Vagina (tissue), 2 donors: ENCODE results near the gene HS6ST3.

Experiments used
- POLR2A ChIP-seq, 2 donors: fragments of 450-650 bp; IDR thresholded peaks; one replicate each; pipeline ENCODE4 v1.6.1; 2017; ENCODE audit warnings: antibody characterized with exemption in 2 of 2, mild to moderate bottlenecking in 2 of 2, moderate library complexity in 2 of 2
- POLR2AphosphoS5 ChIP-seq, 2 donors: sonication (generic); formaldehyde crosslinking; IDR thresholded peaks; one replicate each; pipeline ENCODE4 v1.9.0; 2017; ENCODE audit warnings: antibody characterized with exemption in 2 of 2, mild to moderate bottlenecking in 2 of 2, low read depth in 1 of 2; ENCODE audit not compliant: insufficient read depth in 1 of 2
- TF ChIP-seq, protein P1 (sequence below), 3 experiments: fragments of 450-650 bp in 2 of 3; fragments of 200-600 bp in 1 of 3; sonication (generic) in 1 of 3; IDR thresholded peaks; one replicate each; pipeline ENCODE4 v1.5.1; 2017 to 2019; ENCODE audit warnings: antibody characterized with exemption in 3 of 3, mild to moderate bottlenecking in 2 of 3, moderate library complexity in 2 of 3

GRCh38 chr13:96308568-96308967, 218.7 kb downstream of the HS6ST3 start:
- TF ChIP-seq, protein P1, sequence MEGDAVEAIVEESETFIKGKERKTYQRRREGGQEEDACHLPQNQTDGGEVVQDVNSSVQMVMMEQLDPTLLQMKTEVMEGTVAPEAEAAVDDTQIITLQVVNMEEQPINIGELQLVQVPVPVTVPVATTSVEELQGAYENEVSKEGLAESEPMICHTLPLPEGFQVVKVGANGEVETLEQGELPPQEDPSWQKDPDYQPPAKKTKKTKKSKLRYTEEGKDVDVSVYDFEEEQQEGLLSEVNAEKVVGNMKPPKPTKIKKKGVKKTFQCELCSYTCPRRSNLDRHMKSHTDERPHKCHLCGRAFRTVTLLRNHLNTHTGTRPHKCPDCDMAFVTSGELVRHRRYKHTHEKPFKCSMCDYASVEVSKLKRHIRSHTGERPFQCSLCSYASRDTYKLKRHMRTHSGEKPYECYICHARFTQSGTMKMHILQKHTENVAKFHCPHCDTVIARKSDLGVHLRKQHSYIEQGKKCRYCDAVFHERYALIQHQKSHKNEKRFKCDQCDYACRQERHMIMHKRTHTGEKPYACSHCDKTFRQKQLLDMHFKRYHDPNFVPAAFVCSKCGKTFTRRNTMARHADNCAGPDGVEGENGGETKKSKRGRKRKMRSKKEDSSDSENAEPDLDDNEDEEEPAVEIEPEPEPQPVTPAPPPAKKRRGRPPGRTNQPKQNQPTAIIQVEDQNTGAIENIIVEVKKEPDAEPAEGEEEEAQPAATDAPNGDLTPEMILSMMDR (IDR thresholded peaks at IDR 0.05): no peak
- TF ChIP-seq POLR2A (IDR thresholded peaks at IDR 0.05): no peak
- TF ChIP-seq POLR2AphosphoS5 (IDR thresholded peaks at IDR 0.05; ENCODE audit: insufficient read depth in 1 of 2, low read depth in 1 of 2): no peak
